ENCODE results near the gene CSF1.
"Not testable (repeated sequence)": the region's sequence is repeated elsewhere in the genome, so short reads cannot be mapped to it uniquely, and the experiment has no call there.

The CSF1 gene

DNA sequence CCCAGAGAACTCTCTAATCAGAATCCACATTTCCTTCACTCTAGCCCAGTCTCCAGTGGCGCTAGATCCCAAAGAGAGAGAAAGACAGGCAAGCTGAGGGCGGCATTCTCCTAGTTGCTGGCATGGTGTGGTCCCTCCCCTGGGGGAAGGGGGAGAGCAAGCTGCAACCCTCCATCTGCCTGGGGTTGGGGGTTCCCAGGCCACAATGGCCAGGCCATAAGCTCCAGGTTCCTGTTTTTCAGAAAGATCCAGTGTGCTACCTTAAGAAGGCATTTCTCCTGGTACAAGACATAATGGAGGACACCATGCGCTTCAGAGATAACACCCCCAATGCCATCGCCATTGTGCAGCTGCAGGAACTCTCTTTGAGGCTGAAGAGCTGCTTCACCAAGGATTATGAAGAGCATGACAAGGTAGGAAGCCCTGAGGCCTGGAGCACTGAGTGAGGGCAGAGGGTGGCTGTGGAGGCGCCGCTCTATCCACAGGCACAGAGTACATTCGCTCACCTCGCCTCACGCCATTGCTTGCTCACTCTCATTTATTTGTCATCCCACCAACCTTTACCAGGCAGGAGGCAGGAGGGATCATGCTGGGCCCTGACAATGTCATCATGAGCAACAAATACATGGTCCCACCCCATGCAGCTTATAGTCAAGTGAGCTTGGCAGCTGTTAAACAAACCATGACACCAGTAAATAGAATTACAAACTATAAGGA, 6.6 kb downstream of the CSF1 start:
- Histone ChIP-seq H3K4me2 (ENCODE audit: insufficient read depth, low read length) (no peak overlapping the region), H3K9me3 (ENCODE audit: insufficient read depth, low read length, severe bottlenecking) (no peaks in the 10 kb centered on the region), H3K36me3 (ENCODE audit: insufficient read depth, low read length) (peaks cover 21% of the 10 kb centered on the region; the same call in 1 of the 2 replicates), H3K4me3 (ENCODE audit: low read depth in 1 of 2, low read length in 2 of 2) (no peak overlapping the region), H2AFZ (ENCODE audit: low read depth, low read length) (no peak overlapping the region), H3K79me2 (ENCODE audit: insufficient read depth, low read length) (peaks cover 28% of the 10 kb centered on the region), H4K20me1 (ENCODE audit: insufficient read depth, low read length) (no peaks in the 10 kb centered on the region), H3K4me1 (ENCODE audit: insufficient read depth, low read length) (peaks cover 23% of the 10 kb centered on the region), H3K9ac (ENCODE audit: low read depth, low read length) (no peak overlapping the region), H3K27ac (ENCODE audit: low read length) (no peak overlapping the region), H3K27me3 (ENCODE audit: insufficient read depth, low read length, poor library complexity) (no peaks in the 10 kb centered on the region)
- DNase-seq (no peak), ATAC-seq (ENCODE audit: insufficient read depth, low read depth) (no peak)
- TF ChIP-seq EZH2 (IDR thresholded peaks at IDR 0.05; ENCODE audit: borderline replicate concordance, low read depth, low read length, severe bottlenecking) = no peak
- TF ChIP-seq, protein P1, sequence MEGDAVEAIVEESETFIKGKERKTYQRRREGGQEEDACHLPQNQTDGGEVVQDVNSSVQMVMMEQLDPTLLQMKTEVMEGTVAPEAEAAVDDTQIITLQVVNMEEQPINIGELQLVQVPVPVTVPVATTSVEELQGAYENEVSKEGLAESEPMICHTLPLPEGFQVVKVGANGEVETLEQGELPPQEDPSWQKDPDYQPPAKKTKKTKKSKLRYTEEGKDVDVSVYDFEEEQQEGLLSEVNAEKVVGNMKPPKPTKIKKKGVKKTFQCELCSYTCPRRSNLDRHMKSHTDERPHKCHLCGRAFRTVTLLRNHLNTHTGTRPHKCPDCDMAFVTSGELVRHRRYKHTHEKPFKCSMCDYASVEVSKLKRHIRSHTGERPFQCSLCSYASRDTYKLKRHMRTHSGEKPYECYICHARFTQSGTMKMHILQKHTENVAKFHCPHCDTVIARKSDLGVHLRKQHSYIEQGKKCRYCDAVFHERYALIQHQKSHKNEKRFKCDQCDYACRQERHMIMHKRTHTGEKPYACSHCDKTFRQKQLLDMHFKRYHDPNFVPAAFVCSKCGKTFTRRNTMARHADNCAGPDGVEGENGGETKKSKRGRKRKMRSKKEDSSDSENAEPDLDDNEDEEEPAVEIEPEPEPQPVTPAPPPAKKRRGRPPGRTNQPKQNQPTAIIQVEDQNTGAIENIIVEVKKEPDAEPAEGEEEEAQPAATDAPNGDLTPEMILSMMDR (IDR thresholded peaks at IDR 0.05; ENCODE audit: borderline replicate concordance, extremely low read depth, low read length, poor library complexity, severe bottlenecking) = no peak

DNA sequence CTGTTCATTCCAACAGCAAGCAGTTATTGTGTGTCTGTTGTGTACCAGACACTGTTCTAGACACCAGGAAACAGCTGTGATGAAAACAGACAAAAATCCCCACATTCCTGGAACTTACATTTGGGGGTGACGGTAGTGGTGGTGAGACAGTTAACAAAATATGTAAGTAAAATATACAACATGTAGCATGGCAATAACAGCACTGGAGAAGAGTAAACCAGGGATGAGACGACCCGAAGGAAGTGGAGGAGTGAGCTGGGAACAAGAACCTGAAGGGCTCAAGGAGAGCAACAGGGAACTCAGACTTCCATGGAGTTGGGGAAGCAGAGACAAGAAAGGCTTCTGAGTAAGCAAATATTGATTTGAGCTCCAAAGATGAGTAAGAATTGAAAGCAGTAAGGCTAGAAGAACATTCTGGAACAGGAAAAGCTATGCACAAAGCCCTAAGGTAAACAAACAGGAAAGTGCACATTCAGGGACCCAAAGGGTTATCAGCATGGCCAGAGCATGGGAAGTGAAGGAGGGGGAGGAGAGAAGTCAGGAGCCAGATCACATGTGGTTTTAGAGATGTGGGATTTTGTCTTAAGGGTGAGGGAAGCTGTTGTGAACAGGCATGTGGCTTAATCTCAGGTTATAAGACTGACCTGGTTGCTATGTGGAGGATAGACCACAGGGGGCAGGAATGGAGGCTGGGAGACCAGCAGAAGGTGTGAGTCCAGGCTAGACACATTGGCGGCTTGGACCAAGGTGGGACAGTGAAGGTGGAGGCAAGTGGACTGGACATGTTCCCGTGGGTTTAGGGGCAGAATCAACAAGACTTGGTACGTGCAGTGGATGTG, 7.3 kb downstream of the CSF1 start:
- Histone ChIP-seq H3K4me3 (ENCODE audit: low read depth in 1 of 2, low read length in 2 of 2) (no peak overlapping the region), H2AFZ (ENCODE audit: low read depth, low read length) (no peak overlapping the region), H3K9ac (ENCODE audit: low read depth, low read length) (no peak overlapping the region), H3K27me3 (ENCODE audit: insufficient read depth, low read length, poor library complexity) (no peaks in the 10 kb centered on the region), H3K79me2 (ENCODE audit: insufficient read depth, low read length) (peaks cover 20% of the 10 kb centered on the region), H3K4me1 (ENCODE audit: insufficient read depth, low read length) (peaks cover 16% of the 10 kb centered on the region), H3K36me3 (ENCODE audit: insufficient read depth, low read length) (peaks cover 25% of the 10 kb centered on the region), H3K27ac (ENCODE audit: low read length) (no peak overlapping the region), H4K20me1 (ENCODE audit: insufficient read depth, low read length) (no peaks in the 10 kb centered on the region), H3K9me3 (ENCODE audit: insufficient read depth, low read length, severe bottlenecking) (no peaks in the 10 kb centered on the region), H3K4me2 (ENCODE audit: insufficient read depth, low read length) (no peak overlapping the region)
- ATAC-seq (ENCODE audit: insufficient read depth, low read depth) (no peak), DNase-seq (no peak)
- TF ChIP-seq, protein P1 (IDR thresholded peaks at IDR 0.05; ENCODE audit: borderline replicate concordance, extremely low read depth, low read length, poor library complexity, severe bottlenecking) = peak; percentile 20
- TF ChIP-seq EZH2 (IDR thresholded peaks at IDR 0.05; ENCODE audit: borderline replicate concordance, low read depth, low read length, severe bottlenecking) = no peak

DNA sequence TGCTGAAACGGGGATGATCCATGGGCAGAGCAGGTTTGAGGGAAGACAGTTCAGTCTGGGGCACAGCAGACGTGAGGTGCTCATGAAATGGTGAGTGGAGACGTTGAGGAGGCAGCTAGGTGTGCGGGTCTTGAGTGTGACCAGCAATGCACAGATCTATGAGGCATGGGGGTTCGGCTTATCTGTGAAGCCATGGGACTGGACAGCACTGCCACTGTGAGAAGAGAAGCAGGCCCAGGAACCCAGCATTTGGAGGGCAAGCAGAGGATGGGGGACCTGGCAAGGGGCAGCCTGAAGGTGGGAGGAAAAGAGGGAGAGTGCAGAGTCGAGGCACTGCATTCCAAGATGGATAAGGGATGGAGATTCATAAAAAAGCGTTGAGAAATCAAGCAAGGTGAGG, 8.0 kb downstream of the CSF1 start:
- H3K9ac ChIP-seq (ENCODE audit: low read depth, low read length) = no peak overlapping the region
- H2AFZ ChIP-seq (ENCODE audit: low read depth, low read length) = no peak overlapping the region
- H3K27me3 ChIP-seq (ENCODE audit: insufficient read depth, low read length, poor library complexity) = no peaks in the 10 kb centered on the region
- no peak overlapping the region for H3K27ac ChIP-seq (ENCODE audit: low read length)
- no peak for DNase-seq
- peaks cover 27% of the 10 kb centered on the region for H3K36me3 ChIP-seq (ENCODE audit: insufficient read depth, low read length)
- peaks cover 9% of the 10 kb centered on the region; the same call in 1 of the 2 replicates for H3K4me1 ChIP-seq (ENCODE audit: insufficient read depth, low read length)
- no peak for ATAC-seq (ENCODE audit: insufficient read depth, low read depth)
- no peak overlapping the region for H3K4me3 ChIP-seq (ENCODE audit: low read depth in 1 of 2, low read length in 2 of 2)
- TF ChIP-seq EZH2 (IDR thresholded peaks at IDR 0.05; ENCODE audit: borderline replicate concordance, low read depth, low read length, severe bottlenecking) = no peak
- peaks cover 14% of the 10 kb centered on the region for H3K79me2 ChIP-seq (ENCODE audit: insufficient read depth, low read length)
- no peaks in the 10 kb centered on the region for H4K20me1 ChIP-seq (ENCODE audit: insufficient read depth, low read length)
- H3K9me3 ChIP-seq (ENCODE audit: insufficient read depth, low read length, severe bottlenecking) = no peaks in the 10 kb centered on the region
- no peak overlapping the region for H3K4me2 ChIP-seq (ENCODE audit: insufficient read depth, low read length)

DNA sequence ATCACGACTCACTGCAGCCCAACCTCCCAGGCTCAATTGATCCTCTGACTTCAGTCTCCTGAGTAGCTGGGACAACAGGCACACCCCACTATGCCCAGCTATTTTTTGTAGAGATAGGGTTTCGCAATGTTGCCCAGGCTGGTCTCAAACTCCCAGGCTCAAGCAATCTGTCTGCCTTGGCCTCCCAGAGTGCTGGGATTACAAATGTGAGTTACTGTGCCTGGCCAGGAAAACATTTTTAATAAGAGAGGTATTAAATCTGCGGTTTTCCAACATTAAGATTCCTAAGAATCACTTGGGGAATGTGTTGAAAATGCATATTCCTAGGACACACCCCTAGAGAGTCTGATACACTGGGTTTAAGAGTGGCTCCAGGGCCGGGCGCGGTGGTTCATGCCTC, 8.7 kb downstream of the CSF1 start:
- no peak for TF ChIP-seq EZH2 (IDR thresholded peaks at IDR 0.05; ENCODE audit: borderline replicate concordance, low read depth, low read length, severe bottlenecking)
- TF ChIP-seq, protein P1 (IDR thresholded peaks at IDR 0.05; ENCODE audit: borderline replicate concordance, extremely low read depth, low read length, poor library complexity, severe bottlenecking) = no peak
- Histone ChIP-seq H3K27me3 (ENCODE audit: insufficient read depth, low read length, poor library complexity) (no peaks in the 10 kb centered on the region), H3K36me3 (ENCODE audit: insufficient read depth, low read length) (peaks cover 27% of the 10 kb centered on the region), H3K9me3 (ENCODE audit: insufficient read depth, low read length, severe bottlenecking) (no peaks in the 10 kb centered on the region), H3K4me3 (ENCODE audit: low read depth in 1 of 2, low read length in 2 of 2) (no peak overlapping the region), H3K79me2 (ENCODE audit: insufficient read depth, low read length) (peaks cover 9% of the 10 kb centered on the region), H2AFZ (ENCODE audit: low read depth, low read length) (no peak overlapping the region), H4K20me1 (ENCODE audit: insufficient read depth, low read length) (no peaks in the 10 kb centered on the region), H3K9ac (ENCODE audit: low read depth, low read length) (no peak overlapping the region), H3K4me1 (ENCODE audit: insufficient read depth, low read length) (peaks cover 2% of the 10 kb centered on the region; the same call in 1 of the 2 replicates), H3K27ac (ENCODE audit: low read length) (no peak overlapping the region), H3K4me2 (ENCODE audit: insufficient read depth, low read length) (no peak overlapping the region)
- ATAC-seq (ENCODE audit: insufficient read depth, low read depth) (no peak), DNase-seq (no peak)

DNA sequence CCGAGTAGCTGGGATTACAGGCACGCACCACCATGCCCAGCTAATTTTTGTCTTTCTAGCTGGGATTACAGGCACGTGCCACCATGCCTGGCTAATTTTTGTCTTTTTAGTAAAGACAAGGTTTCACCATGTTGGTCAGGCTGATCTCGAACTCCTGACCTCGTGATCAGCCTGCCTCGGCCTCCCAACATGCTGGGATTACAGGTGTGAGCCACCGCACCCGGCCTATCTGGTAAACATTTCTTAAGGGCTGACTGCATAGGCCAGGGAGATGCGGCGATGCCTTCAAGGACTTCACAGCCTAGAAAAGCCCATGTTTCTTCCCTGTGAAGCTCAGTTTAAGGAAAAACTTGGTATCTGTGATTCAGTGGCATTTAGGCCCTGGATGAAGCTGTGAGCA, 9.7 kb downstream of the CSF1 start:
- not testable (repeated sequence) for H4K20me1 ChIP-seq (ENCODE audit: insufficient read depth, low read length); H3K27ac ChIP-seq (ENCODE audit: low read length); H3K79me2 ChIP-seq (ENCODE audit: insufficient read depth, low read length); H2AFZ ChIP-seq (ENCODE audit: low read depth, low read length); H3K27me3 ChIP-seq (ENCODE audit: insufficient read depth, low read length, poor library complexity); DNase-seq; H3K9ac ChIP-seq (ENCODE audit: low read depth, low read length); ATAC-seq (ENCODE audit: insufficient read depth, low read depth); H3K9me3 ChIP-seq (ENCODE audit: insufficient read depth, low read length, severe bottlenecking); H3K4me1 ChIP-seq (ENCODE audit: insufficient read depth, low read length); H3K4me3 ChIP-seq (ENCODE audit: low read depth in 1 of 2, low read length in 2 of 2); H3K4me2 ChIP-seq (ENCODE audit: insufficient read depth, low read length)
- peaks cover 27% of the 10 kb centered on the region for H3K36me3 ChIP-seq (ENCODE audit: insufficient read depth, low read length)
